D341Med (cell line): Measurements from ENCODE around the gene SLF1.
"Not testable (repeated sequence)": the region's sequence is repeated elsewhere in the genome, so short reads cannot be mapped to it uniquely, and the experiment has no call there.

Source experiments
- DNase-seq: peaks from one replicate; pipeline ENCODE4 v3.0.0; 2012; ENCODE audit warnings: low spot score

The SLF1 gene

GRCh38 chr5:94618493-94619328, at the start of gene SLF1, which contains the start of gene KIAA0825:
Gene SLF1, plus strand, starts transcription at chr5:94618669. Its CDS starts 10,142 bp downstream, at chr5:94628811.
Gene KIAA0825, minus strand, starts transcription at chr5:94618604. Its CDS starts 81,478 bp downstream, at chr5:94537126.
- peak; percentile 88 for DNase-seq

GRCh38 chr5:94571415-94571814, 47.1 kb upstream of the SLF1 start:
- DNase-seq = no peak

GRCh38 chr5:94573349-94573748, 45.1 kb upstream of the SLF1 start:
- not testable (repeated sequence) for DNase-seq

GRCh38 chr5:94575196-94575595, 43.3 kb upstream of the SLF1 start:
- no peak for DNase-seq

GRCh38 chr5:94577466-94578245, 40.8 kb upstream of the SLF1 start:
- DNase-seq = no peak

DNA sequence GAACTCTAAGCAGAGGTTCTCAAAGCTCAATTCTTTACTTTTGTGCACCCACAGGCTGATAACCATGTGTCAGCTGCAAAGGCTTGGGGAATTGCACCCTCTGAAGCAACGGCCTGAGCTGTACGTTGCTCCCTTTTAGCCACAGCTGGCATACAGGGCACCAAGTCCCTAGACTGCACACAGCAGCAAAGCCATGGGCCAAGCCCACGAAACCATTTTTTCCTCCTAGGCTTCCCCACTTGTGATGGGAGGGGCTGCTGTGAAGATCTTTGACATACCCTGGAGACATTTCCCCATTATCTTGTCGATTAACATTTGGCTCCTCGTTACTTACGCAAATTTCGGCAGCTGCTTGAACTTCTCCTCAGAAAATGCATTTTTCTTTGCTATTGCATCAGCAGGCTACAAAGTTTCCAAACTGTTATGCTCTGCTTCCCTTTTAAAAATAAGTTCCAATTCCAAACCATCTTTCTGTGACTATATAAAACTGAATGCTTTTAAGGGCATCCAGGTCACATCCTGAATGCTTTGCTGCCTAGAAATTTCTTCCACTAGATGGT, 23.1 kb upstream of the SLF1 start:
- no peak for DNase-seq

GRCh38 chr5:94613583-94613982, 4.9 kb upstream of the SLF1 start:
- DNase-seq = no peak

- DNase-seq = no peak
These were observed 4.2 kb upstream of the SLF1 start for GRCh38 chr5:94614156-94614805.

GRCh38 chr5:94615862-94616261, 2.6 kb upstream of the SLF1 start:
- DNase-seq = no peak

GRCh38 chr5:94618029-94618492, 408 bp upstream of the SLF1 start:
- no peak for DNase-seq

DNA sequence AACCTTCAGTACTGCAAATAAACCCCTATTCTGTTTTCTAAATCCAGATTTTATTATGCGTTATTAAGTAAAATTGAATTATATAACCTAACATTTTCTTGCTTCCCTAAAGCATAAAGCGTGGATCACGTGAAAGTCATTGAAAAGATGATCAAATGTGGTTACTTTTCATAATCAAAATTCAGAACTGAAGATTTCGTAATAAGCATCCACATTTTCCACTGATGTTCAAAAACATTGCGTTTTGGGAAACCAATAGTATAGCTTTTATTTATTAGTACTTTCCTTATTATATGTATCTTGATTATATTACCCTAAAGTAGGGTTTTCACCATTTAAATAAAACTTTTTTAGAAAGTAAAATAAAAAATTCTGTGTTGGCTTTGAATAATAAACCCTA, 1.8 kb downstream of the SLF1 start:
- no peak for DNase-seq

GRCh38 chr5:94621763-94622162, 3.3 kb downstream of the SLF1 start:
- DNase-seq = no peak

DNA sequence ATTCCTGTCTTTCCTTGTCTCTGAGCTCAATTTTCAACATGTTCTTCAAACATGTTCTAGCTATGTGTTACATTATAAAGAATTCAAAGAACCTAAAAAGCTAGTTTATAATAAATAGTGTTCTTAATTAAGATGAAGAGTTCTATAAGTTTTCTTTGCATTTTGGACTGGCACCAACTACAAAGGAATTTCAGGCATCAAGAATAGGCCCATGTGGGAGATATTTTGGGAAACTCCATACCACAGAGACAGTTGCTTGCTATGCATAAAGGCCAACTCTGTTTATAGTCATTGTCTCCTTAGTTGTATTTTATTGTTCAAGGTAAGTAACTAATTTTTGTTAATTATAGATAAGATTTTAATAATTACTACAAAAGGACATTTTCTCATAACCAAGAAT, 4.5 kb downstream of the SLF1 start:
- no peak for DNase-seq

DNA sequence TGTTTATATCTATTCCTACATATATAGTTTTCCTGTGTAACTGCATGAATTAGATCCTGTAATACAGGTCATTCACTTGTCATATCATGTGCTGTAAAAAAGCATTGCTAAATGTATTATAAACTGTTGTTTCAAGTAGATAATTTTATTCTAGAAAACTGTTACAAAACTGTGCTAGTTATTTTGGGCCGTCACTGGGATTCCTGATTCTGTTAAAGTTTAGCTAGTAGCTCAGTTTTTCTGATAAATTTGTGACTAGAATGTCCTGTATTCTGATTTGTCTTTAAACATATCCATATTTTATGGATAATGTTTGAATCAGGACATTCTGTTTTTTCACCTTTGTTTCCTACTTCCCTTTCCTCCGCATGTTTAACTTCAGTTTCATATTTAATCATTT, 5.4 kb downstream of the SLF1 start:
- no peak for DNase-seq

- no peak for DNase-seq
These were observed 8.7 kb downstream of the SLF1 start for GRCh38 chr5:94627191-94627590.

GRCh38 chr5:94632024-94632423, 13.6 kb downstream of the SLF1 start:
- DNase-seq = no peak

GRCh38 chr5:94640176-94640575, 21.7 kb downstream of the SLF1 start:
- DNase-seq = no peak

DNA sequence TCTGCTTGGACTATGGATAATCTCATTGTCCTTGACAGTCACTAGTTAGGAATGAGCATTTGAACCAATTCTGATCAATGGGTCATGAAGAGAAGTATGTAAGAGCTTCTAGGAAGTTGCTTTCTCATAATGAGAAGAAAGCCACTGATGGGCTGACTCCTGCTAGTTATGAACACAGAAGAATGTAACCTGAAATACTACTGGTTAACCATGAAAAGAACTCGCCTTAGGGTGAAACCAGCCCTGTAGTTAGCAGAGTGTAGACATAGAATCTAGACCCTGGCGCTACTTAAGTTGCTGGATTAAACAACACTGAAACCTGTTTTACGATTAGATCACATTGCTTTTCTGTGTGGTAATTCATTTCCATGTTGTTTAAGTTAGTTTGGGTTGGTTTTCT, 26.6 kb downstream of the SLF1 start:
- DNase-seq = no peak

DNA sequence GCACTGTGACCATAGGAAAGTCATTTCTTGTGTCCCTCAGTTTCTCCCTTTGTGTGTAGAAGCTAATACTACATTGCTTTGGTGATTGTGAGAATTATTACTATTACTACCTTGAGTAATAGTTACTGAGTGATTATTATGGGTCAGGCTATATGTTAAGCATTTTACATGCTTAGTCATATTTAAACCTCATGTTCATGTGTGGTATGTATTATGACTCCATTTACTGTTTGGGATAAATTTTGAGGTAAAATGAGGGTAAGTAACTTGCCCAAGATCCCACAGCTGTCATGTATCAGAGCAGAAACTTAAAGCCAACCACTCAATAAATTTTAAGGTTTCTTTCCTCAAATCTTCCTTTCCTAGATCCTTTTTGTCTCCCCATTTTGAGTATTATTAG, 28.3 kb downstream of the SLF1 start:
- no peak for DNase-seq

DNA sequence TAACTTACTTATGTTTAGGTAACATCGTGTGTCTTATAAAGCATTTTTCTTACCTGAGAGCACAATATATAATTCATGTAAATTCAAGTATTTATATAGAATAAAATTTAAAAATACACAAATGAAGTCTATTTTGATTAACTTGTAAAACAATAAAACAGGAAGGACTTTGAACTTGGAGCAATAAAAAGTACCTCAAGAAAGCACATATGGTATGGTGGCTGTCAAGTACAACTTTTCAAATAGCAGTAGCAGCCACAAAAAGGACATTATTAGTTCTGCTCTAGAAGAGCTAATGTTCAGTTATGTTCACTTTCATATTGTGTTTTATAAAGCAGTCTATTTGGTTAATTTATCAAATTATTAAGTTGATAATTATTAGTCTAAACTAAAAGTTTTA, 31.4 kb downstream of the SLF1 start:
- no peak for DNase-seq

DNA sequence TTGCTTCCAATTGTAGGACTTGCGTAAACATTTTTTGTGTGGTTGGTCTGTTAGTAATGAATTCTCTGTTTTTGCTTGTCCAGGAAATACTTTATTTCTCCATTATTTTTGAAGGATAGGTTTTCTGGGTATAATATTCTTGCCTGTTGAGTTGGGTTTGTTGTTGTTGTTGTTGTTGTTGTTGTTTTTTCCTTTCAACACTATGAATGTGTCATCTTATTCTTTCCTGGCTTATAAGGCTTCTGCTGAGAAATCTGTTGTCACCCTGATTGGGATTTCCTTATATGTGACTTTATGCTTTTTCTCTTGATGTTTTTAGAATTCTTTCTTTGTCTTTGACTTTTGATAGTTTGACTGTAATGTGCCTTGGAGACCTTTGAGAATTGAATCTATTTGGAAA, 39.8 kb downstream of the SLF1 start:
- DNase-seq = no peak

DNA sequence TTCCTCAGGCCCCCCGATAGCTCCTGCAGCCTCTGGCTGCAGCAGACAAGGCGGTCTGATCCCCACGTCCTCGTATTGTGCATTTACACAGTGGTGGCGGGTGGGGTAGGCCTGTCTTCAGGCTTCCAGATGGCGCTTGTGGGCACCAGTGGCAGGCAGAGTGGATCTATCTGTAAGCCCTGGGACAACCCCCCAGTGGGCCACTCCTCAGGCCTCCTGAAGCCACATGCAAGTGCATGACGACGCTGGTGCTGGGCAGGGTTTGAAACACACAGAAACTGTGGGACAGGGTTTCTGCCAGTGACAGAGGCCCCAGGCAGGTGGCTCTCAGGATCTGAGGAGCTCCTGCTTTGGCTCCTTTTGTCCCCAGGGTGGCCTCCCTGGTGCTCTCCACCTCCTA, 42.0 kb downstream of the SLF1 start:
- DNase-seq = no peak
